MV-4-11 (cell line): ENCODE data around the gene STYXL1.

ENCODE experiments used
- DNase-seq: peaks from one replicate; lab custom pipeline; 2025; lab: John Stamatoyannopoulos, UW

STYXL1 gene

DNA sequence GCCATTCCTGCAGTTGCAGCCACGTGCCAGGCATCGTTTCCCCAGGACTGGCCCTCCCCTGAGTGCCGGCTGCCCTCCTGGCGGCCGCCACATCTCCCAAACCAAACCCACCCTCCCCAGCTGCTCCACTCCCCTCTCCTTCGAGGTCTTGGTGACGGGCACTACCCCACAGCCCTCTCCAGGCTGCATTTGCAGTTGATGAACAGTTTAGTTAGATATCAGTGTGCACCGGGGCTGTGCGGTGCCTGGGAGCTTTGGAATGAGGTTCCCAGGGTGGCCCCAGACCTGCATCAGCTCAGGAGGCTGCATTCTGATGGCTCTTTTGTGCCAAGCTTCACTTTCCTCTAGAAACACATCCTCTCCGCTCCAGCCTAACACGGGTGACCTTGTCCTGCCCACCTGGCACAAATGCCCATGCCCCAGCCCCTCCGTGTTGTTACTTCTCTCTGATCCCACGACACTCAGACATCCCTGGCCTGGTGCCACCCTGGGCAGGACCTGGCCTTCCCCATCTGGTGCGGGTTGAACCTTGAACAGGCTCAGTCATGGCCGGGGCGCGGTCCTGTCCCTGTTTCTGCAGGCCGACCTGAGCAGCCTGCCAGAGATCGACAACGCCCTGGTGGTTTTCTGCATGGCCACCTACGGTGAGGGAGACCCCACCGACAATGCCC is 67.9 kb downstream of the STYXL1 start:
- no peak for DNase-seq

DNA sequence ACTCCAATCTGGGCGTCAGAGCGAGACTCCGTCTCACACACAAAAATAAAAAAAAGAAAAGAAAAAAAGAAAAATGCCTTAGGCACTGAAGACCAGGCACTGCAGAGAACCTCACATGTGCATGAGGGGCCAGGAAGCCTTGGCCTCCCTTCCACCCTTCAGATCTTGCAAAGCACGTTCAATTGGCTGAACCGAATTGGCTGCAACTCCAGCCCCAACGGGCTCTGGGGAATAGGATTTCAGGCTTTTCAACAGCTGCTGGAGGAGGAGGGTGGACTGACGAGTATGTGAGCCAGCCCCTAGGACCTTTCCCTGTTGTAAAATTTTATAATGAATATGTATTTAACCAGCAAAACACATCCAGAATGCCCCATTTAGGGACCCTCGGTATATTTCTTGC is 70.1 kb downstream of the STYXL1 start:
- DNase-seq, result no peak

DNA sequence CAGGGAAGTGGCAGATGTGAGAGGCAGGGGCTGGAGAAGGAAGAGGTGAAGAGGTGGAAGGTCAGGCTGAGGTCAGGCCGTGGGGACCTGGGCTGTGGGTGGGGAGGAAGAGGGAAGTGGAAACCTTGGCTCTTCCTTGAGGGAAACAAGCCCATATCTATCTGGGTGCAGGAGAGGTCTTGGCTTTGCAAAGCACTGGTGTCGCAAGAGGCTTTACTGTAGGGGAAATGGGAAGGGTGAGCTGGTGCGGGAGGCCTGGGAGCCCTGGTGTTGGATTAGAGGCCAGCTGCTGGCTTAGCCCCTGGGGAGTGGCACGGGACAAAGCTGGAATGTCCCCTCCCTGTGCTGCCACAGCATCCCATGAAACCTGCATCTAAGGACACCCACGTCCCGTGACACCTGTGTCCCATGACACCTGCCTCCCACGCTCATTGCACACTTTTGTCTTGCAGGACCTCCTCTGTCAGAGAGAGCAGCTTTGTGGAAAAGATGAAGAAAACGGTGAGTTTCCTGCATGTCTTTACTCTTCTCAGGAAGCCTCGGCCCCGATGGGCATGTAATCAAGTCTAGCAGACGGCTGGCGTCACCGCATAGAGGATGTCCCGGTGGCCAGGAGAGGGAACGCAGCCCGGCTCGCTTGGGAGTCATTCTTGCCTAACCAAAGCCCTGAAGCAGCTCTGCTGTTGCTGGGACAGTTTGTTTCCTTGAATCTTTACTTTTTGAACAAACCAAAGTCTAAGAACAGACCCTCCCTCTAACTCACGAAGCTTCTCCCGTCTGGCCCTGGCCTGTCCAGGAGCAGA is 75.6 kb downstream of the STYXL1 start:
- DNase-seq, result peak; percentile 96

DNA sequence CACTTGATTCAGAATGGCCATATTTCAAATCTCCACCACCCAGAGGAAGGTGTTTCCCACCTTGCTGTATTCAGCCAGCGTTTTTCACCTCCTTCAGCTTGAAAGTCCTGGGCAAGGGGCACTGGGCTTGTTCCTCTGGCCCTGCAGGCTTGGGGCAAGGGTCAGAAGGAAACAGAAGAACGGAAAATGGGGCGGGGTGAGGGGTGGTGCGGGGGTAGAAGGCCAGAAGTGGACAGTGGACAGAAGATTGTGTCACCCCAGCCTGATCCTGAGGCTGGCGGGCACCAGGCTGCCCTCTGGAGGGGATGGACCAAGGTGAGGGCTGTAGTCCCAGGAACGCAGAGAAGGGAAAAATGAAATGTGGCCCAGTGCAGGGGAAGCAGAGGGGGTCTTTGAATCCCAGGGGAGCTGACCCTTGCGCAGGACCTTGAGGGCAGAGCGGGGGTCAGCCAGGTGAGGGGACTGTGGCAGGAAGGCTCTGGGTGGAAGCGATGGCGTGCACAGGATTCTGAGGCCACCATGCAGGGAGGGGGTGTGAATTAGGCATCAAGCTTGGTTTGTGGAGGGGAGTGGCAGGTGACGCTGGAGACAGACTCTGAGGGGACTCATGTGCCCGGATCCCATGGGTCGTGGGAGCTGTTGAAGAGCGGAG is 76.4 kb downstream of the STYXL1 start:
- no peak for DNase-seq

DNA sequence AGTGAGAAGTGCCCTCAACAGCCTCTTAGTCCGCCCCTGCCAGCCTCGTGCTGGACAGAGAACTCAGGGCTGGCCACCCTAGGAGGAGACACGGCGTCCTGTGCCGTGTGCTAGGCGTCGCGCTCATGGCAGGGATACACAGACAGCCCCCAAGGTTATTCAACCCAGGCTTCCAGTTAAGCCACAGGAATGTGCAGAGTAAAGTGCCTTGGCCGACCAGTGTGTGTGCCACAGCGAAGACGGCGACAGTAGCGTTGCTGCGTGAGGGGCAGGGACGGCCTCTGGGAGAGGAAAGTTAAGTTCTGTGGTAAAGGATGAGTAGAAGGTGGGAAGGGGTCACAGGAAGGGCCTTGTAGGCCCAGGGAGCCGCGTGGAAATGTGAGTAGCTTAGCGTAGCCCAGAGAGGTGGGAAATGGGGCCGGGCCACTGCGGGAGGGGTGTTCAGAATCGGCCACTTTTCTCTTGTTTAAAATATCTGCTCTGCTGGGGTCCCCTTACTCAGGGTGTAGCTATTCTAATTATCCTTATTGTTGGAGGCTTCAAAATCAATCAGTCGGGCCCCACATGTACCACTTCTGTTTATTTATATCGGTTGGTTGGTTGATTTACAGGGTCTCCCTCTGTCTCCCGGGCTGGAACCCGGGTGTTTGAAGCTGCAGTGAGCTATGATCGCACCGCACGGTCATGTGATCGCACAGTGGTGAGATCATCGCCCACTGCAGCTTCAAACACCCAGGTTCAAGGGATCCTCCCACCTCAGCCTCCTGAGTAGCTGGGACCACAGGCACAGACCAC is 77.9 kb downstream of the STYXL1 start:
- DNase-seq, result no peak

DNA sequence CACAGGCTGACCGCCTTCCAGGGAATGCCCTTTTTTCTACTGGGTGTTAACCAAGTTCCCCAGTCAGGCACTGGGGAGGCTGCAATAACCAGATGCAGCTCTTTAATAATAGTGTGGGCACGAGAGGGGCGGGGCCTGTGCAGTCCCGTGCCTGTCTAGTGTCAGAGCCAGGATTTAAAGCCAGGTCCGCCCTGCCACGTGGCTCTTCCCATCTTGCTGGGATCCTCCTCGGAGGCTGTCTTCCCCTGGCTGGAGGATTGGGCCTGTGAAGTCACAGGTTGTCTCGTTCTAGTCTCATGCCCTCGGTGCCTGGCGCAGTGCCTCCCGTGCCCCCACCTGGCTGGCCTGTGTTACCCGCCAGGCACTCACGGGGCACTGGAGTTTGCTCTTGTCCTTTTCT is 78.6 kb downstream of the STYXL1 start:
- no peak for DNase-seq

DNA sequence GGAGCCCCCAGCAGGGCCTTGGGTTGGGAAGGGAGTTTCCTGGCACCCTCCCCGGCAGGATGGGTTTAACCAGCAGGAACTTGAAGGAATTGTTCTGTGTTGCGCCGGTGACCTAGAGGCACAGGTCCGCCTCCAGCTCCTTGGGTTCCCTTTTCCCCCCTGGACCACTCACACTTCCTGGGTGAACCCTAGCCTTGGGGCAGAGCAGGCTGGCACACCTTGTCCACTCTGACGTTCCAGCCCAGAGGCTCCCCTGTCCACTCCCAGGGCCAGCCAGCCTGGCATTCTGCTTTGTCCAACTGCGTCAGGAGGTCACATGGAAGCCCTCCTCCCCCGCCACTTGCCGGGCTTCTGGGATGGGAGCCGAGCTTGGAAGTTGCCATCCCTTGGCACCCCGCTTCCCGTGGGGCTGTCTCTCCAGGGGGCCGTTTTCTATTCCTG is 79.2 kb downstream of the STYXL1 start:
- DNase-seq, result no peak

DNA sequence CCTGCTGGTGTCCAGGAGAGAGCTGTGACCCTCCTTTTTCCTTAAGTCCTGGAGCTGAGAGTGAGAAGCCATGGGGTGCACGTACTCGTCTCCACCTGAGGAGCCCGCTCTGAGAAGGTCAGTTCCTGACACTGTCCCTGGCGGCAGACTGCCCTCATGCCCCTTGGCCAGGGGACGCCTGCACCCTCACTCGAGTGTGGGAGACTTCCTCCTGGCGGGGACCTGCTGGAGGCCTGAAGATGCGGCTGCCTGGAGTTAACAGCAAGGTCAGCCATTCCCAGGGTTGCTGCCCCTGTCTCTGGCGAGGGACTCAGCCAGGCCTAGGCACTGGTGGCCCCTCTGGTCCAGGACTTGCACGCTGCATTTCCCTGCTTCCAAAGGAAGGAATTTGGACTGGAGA is 79.8 kb downstream of the STYXL1 start:
- no peak for DNase-seq

DNA sequence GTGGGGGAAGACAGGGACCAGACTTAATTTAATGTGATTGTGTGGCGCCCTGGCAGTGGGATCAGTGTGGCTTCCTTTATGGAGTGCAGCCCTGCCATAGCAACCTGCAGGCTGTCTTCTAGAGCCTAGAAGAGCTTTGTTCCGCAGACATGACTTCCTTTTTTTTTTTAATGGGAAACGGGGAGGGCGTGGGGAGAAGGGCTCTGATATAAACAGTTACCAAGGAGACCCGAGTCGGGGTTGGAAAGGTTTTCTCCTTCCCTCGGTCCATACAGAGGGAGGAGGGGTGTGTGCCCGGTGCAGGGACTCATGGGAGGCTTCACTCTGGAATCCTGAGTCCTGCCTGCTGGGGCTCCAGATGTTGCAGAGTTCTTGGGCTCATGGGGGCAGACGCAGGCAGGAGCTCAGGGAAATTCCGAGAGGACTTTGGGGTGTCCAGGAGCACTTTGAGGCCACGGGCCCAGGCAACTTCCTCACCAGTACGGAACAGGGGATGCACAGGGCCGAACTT is 80.3 kb downstream of the STYXL1 start:
- DNase-seq, result peak; percentile 75

DNA sequence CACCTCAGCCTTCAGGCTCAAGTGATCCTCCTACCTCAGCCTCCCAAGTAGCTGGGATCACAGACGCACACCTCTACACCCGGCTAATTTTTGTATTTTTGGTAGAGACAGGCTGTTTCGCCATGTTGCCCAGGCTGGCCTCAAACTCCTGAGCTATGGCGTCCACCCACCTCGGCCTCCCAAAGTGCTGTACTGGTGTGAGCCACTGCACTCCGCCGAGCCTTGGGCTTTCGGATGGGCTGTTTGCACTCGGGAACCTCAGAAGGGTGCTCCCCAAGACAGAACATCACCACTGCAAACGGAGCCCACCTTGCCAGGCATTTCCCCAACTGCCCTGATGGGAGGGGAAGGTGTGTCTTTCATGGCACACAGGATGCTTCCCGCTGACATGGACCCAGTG is 80.7 kb downstream of the STYXL1 start:
- no peak for DNase-seq

DNA sequence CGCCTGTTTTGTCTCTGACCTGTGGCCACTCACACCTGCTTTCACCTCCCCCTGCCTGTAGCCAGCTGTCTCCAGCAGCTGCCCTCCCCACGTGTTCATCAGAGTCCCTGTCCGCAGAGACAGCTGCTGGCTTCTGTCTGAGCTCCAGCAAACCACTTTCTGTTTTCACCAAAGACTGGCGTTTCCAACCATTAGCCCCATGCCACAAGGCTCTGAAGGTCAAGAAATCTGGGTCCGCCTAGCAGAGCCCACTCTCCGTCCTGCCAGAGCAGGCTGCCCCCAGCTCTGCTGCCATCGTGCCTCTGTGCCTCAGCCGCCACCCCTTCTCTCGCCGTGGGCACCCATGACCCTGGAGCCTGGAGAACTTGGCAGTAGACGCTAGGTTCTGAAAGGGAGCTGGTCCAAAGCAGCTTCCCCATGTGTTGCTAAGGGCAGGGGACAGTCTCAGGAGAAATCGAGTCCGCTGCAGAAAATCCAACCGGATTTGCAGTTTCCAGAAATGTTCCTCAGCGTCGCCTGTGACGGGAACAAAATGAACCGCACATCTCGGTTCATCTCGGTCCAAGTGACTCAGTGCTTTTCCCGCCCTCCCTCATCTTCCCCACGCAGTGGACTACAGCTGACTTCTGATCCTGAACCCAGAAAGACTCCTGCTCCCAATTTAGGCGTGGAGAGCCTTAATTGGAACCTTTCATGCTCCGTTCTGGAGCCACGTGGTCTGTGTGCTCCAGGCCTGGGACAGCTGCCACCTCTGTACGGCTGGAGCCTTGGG is 81.4 kb downstream of the STYXL1 start:
- DNase-seq, result no peak

DNA sequence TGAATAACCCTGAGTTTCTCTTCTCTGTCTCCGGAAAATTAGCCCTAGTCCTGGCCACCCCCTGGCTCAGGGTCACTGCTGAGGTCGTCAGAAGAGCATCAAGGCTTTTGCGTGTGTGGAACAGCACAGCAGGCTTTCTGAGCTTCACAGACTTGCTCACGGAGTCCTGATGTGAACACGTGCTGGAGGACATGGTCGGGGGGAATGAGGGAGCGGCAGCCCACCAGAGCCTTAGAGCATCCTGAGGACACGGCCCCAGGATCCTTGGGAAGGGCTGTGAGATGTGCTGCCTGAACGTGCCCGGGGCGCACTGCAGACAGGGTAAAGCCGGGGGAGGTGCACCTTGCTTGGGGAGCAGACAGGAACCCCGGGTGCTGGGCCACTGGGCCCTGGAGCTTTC is 82.2 kb downstream of the STYXL1 start:
- no peak for DNase-seq

DNA sequence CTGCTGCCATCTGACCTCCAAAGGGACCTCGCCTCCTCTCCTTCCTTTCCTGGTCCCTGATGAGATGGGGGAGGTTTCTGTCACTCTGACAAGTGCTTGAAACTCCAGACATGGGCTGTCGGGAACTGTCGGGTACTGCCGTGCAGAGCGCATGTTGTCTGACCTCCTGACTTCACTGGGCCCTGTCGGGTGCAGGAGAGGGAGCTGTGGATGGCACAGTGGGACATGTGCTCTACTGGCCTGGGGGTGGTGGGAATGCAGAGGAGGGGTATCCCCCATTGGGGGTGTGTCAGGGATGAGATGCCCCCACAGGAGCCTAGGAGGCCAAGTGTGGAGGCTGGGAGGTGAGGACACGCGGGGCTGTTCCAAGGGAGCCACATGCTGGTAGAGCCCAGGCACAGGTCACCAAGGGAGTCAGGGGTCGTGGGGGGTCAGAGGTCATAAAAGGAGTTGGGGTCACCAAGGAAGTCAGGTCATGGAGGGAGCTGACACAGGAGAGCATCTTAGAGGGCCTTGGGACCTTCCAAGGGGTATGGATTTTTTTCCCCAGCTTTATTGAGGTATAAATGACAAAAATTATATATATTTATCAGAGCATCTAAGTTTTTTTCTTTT is 84.3 kb downstream of the STYXL1 start:
- DNase-seq, result no peak

DNA sequence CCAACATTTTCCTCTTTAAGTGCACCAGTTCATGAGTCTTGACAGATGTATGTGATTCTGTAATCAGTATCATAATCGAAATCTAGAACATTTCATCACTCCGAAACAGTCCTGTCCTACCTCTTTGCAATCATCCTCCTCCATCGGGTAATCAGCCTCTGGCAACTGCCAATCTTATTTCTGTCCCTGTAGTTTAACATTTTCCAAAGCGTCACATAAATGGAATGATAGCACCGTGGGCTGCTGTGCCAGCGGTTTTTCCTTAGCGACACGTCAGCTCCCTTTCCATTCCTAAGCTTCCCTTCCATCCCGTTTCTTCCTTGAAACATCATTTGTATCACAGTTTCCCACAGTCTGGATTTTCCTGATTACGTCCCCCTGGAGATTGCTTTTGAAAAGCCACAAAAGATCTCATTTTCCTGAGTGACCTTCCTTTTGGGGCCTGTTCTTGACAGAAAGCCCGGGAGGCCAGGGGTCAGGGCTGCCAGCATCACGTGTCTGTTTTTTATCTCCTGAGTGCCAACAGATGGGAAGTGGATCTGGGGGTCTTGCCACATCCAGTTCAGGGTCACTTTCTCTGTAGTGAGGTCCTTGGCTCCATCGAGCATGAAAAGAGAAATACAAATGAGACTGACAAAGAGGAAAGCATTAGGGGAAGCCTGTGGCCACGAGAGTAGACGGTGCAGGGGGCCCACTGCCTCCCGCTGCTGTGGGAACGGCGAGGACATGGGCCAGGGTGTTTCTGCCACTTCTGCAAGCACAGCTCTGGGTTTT is 85.0 kb downstream of the STYXL1 start:
- DNase-seq, result peak; percentile 34

DNA sequence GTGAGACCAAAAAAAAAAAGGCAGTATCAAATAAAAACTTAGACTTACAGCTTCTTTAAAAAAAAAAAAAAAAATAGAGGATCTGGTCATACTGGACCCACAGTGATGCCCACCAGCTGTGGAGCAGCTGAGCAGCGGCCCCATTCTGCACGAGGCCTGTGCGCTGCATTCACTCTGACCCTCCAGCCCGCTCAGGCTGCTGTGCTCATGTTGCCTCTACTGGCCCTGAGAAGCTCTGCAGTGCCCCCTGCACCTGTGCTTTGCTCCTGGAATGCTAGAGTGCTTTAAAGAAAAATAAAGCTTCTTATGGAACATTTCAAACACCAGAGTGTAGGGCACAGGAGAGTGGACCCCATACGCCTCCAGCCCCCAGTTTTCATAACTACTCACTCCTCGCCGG is 86.6 kb downstream of the STYXL1 start:
- no peak for DNase-seq

DNA sequence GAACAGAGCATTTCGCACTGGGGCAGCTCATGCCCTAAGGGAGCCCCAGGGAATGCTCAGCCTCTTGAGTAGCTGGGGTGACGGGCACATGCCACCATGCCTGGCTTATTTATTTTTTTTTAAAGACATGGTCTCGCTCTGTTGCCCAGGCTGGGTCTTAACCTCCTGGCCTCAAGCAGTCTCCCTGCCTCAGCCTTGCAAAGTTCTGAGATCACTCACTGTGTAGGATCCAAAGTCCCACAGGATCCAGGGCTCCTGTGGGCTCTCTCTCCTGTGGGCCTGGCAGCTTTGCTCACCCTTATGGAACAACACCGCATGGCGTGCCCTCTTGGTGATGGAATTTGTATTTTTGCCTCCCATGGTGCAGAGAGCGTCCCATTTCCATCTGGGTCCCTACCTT is 87.4 kb downstream of the STYXL1 start:
- no peak for DNase-seq

DNA sequence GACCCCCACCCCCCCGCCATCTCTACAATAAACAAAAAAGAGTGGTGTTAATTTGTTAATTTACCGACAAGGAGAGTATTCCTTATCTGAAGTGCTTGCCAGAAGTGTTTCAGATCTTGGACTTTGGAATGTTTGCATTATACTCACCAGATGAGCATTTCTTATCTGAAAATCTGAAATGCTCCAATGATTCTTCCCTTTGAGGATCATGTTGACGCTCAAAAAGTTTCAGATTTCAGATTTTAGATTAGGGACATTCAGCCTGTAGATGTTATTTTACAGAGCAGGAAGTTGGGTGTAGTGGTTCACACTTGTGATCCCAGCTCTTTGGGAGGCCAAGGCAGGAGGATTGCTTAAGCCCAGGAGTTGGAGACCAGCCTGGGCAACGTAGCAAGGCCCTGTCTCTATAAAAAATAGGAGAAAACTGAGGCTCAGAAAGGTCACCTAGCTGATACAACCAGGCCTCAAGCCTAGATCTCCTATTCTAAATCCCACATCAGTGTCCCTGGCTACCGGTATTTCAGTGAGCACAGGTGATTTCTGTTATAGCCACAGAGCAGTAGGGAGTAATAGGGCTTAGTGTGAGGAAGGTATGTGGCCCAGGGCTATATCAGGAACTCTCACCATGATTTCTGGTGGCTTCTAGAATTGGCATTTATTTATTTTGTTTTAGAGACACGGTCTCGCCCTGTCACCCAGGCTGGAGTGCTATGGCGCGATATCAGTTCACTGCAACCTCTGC is 88.8 kb downstream of the STYXL1 start:
- no peak for DNase-seq

DNA sequence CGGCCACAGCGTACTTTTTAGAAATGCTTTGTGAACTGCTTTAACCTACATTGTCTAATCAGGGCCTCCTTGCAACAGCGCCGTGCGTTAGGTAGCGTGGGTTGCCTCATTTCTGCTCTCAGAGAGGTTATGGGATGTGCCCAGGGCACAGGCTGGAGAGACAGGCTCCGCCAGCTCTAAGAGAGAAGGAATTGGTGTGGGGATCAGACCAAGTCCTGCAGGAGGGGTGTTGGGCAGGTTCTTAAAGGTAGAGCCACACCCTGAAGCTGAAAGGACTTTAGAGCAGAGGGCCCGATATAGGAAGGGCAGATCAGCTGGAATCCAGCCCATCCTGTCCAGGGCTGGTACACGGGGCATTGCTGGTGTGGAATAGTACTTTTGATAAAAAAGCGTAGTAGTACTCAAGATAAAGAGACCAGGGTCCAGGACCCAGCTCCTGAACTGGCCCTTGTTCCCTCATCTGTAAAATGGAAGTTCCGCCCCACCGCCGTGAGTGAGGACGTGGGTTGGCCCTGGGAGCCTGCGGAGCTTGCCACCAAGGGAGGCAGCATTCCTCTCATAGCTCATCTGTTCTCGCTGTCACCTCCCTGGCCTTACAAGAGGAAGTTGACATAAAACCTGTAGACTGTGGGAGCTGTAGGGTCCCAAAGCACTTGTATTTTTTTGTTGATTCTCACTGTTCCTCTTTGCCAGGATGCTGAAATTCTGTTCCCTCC is 90.6 kb downstream of the STYXL1 start:
- DNase-seq, result peak; percentile 16
